K562 (cell line): Measurements from ENCODE around the gene SLC39A7.

Experiments
- TF ChIP-seq, protein P1 (sequence below), 3 experiments: IDR thresholded peaks in 2 of 3; conservative IDR thresholded peaks in 1 of 3; 2 replicates each; pipeline ENCODE4 v1.5.1; 2011 to 2012; ENCODE audit warnings: low read length in 3 of 3, mild to moderate bottlenecking in 3 of 3, control low read depth in 2 of 3, improper control_type of control experiment in 1 of 3, inconsistent platforms in 1 of 3, low read depth in 1 of 3, mixed read lengths in 1 of 3, moderate library complexity in 1 of 3; ENCODE audit not compliant: insufficient read depth in 2 of 3
- TF ChIP-seq, protein P2 (sequence below), 2 experiments: fragments of 450-650 bp; formaldehyde crosslinking in 1 of 2; IDR thresholded peaks; 2 replicates each; pipeline versions ENCODE4 v1.4.0 to v1.6.1; 2014 to 2020; ENCODE audit warnings: mild to moderate bottlenecking in 2 of 2, borderline replicate concordance in 1 of 2, low read depth in 1 of 2
- TF ChIP-seq, protein P3 (sequence below): sonication (generic); formaldehyde crosslinking; IDR thresholded peaks from 2 replicates; pipeline ENCODE4 v1.9.0; 2022; ENCODE audit warnings: mild to moderate bottlenecking, missing genetic modification reagents

- TF ChIP-seq, protein P1, sequence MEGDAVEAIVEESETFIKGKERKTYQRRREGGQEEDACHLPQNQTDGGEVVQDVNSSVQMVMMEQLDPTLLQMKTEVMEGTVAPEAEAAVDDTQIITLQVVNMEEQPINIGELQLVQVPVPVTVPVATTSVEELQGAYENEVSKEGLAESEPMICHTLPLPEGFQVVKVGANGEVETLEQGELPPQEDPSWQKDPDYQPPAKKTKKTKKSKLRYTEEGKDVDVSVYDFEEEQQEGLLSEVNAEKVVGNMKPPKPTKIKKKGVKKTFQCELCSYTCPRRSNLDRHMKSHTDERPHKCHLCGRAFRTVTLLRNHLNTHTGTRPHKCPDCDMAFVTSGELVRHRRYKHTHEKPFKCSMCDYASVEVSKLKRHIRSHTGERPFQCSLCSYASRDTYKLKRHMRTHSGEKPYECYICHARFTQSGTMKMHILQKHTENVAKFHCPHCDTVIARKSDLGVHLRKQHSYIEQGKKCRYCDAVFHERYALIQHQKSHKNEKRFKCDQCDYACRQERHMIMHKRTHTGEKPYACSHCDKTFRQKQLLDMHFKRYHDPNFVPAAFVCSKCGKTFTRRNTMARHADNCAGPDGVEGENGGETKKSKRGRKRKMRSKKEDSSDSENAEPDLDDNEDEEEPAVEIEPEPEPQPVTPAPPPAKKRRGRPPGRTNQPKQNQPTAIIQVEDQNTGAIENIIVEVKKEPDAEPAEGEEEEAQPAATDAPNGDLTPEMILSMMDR (IDR thresholded peaks at IDR 0.05 in 2 of 3, conservative IDR thresholded peaks at IDR 0.05 in 1 of 3; ENCODE audit: insufficient read depth in 2 of 3, low read depth in 1 of 3, low read length in 3 of 3): no peak
- TF ChIP-seq, protein P2, sequence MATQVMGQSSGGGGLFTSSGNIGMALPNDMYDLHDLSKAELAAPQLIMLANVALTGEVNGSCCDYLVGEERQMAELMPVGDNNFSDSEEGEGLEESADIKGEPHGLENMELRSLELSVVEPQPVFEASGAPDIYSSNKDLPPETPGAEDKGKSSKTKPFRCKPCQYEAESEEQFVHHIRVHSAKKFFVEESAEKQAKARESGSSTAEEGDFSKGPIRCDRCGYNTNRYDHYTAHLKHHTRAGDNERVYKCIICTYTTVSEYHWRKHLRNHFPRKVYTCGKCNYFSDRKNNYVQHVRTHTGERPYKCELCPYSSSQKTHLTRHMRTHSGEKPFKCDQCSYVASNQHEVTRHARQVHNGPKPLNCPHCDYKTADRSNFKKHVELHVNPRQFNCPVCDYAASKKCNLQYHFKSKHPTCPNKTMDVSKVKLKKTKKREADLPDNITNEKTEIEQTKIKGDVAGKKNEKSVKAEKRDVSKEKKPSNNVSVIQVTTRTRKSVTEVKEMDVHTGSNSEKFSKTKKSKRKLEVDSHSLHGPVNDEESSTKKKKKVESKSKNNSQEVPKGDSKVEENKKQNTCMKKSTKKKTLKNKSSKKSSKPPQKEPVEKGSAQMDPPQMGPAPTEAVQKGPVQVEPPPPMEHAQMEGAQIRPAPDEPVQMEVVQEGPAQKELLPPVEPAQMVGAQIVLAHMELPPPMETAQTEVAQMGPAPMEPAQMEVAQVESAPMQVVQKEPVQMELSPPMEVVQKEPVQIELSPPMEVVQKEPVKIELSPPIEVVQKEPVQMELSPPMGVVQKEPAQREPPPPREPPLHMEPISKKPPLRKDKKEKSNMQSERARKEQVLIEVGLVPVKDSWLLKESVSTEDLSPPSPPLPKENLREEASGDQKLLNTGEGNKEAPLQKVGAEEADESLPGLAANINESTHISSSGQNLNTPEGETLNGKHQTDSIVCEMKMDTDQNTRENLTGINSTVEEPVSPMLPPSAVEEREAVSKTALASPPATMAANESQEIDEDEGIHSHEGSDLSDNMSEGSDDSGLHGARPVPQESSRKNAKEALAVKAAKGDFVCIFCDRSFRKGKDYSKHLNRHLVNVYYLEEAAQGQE (IDR thresholded peaks at IDR 0.05; ENCODE audit: borderline replicate concordance): no peak
- TF ChIP-seq, protein P2 (CRISPR knock-in tag; IDR thresholded peaks at IDR 0.05; ENCODE audit: low read depth): no peak
- TF ChIP-seq, protein P3, sequence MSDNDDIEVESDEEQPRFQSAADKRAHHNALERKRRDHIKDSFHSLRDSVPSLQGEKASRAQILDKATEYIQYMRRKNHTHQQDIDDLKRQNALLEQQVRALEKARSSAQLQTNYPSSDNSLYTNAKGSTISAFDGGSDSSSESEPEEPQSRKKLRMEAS (CRISPR knock-in tag): no peak; the same call in 1 of the 2 replicates
Observed at GRCh38 chr6:33160728-33161344, 39.8 kb upstream of the SLC39A7 start.
